ENCODE data around the gene DDX19B. TPM values are rescaled to one million over a fixed set of nuclear protein-coding genes. Genes with fewer than 3 reads are reported as not detected.

DDX19B gene
- total RNA-seq, 2 donors from 2014 or later, result 22.3 to 25.6 TPM

DNA sequence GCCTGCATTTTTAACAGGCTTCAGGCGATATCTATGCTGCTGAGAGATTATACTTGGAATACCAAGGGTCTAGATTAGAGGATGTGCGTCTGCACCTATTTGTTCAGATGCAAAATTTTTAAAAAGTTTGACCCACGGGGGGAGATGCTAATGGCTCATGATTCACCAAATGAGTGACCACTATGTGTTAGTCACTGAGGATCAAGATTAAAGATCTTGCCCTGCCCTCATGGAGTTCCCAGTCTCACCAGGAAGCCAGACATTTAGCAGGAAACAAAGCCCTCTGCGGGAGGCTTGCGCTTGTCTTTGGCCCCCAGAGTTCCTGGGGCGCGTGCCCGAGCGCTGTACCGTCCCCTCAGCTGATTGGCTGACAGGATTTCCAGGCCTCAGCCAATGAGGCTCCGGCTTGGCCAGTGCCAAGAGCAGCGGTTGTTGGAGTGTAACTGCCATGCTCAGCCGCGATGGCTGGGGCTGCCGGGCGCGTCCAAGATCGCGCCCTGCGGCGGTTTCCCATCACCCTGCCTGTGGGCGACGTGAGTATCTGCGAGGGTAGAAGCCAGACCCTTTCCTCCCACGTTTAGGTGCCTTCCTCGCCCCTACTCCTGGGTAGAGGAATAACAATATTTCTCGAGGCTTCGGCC lies 4.5 kb upstream of the DDX19B start:
- no peaks in the 10 kb centered on the region for H3K4me1 ChIP-seq
- no peak overlapping the region for H3K9ac ChIP-seq (ENCODE audit: low read depth in 2 of 2, low read length in 2 of 2)
- DNase-seq, result no peak
- no peak overlapping the region for H3K4me3 ChIP-seq
- H3K36me3 ChIP-seq, result no peaks in the 10 kb centered on the region
- intact Hi-C loops (cut with DNase I), result loop anchor here (5.0 kb wide), 1 partner anchor 53 kb away; the partner anchor contains the start of gene DDX19A
- no peak overlapping the region for H3K27ac ChIP-seq
- TF ChIP-seq, protein P1, sequence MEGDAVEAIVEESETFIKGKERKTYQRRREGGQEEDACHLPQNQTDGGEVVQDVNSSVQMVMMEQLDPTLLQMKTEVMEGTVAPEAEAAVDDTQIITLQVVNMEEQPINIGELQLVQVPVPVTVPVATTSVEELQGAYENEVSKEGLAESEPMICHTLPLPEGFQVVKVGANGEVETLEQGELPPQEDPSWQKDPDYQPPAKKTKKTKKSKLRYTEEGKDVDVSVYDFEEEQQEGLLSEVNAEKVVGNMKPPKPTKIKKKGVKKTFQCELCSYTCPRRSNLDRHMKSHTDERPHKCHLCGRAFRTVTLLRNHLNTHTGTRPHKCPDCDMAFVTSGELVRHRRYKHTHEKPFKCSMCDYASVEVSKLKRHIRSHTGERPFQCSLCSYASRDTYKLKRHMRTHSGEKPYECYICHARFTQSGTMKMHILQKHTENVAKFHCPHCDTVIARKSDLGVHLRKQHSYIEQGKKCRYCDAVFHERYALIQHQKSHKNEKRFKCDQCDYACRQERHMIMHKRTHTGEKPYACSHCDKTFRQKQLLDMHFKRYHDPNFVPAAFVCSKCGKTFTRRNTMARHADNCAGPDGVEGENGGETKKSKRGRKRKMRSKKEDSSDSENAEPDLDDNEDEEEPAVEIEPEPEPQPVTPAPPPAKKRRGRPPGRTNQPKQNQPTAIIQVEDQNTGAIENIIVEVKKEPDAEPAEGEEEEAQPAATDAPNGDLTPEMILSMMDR (IDR thresholded peaks at IDR 0.05), result no peak
- no peaks in the 10 kb centered on the region for H3K9me3 ChIP-seq
- H3K27me3 ChIP-seq, result no peaks in the 10 kb centered on the region

DNA sequence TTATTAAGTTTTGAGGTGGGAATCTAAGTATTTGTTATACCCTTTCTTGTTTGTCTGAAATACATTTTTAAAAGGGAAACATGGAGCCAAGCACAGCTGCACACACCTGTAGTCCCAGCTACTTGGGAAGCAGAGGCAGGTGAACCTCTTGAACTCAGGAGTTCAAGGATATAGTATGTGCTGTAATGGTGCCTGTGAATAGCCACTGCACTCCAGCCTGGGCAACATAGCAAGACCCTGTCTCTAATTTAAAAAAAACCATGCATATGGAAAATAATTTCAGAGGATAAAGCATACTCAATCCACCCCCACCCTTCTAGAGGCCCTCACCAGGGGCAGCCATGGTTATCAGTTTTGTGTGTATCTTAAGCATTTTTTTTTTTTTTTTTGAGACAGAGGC lies 3.4 kb upstream of the DDX19B start:
- H3K4me3 ChIP-seq, result no peak overlapping the region
- H3K27me3 ChIP-seq, result no peaks in the 10 kb centered on the region
- TF ChIP-seq, protein P1 (IDR thresholded peaks at IDR 0.05), result no peak
- no peak overlapping the region for H3K27ac ChIP-seq
- intact Hi-C loops (cut with DNase I), result no loop called here
- no peaks in the 10 kb centered on the region for H3K36me3 ChIP-seq
- no peak for DNase-seq
- no peak overlapping the region for H3K9ac ChIP-seq (ENCODE audit: low read depth in 2 of 2, low read length in 2 of 2)
- H3K4me1 ChIP-seq, result no peaks in the 10 kb centered on the region
- H3K9me3 ChIP-seq, result no peaks in the 10 kb centered on the region

DNA sequence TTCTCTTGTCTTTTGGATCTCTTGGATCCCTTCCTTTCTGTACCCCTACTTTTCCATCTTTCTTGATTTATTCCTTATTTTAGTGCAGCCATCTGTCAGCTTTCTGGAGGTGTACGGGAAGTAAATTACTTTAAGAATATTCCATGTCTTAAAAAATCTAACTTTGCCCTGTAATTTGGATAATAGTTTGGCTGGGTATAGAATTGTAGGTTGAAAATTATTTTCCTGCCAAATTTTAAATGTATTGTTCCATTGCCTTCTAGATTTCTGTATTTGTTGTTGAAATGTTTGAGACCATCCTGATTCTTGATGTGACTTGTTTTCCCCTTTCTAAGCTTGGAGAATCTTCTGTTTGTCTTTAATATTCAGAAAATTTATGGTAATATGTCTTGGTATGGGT lies 2.1 kb downstream of the DDX19B start:
- TF ChIP-seq, protein P1 (IDR thresholded peaks at IDR 0.05), result no peak
- no peak for DNase-seq
- Histone ChIP-seq H3K4me3 (no peak overlapping the region), H3K9ac (ENCODE audit: low read depth in 2 of 2, low read length in 2 of 2) (no peak overlapping the region), H3K36me3 (no peaks in the 10 kb centered on the region), H3K9me3 (no peaks in the 10 kb centered on the region), H3K4me1 (no peaks in the 10 kb centered on the region), H3K27ac (no peak overlapping the region), H3K27me3 (no peaks in the 10 kb centered on the region)
- intact Hi-C loops (cut with DNase I), result no loop called here

DNA sequence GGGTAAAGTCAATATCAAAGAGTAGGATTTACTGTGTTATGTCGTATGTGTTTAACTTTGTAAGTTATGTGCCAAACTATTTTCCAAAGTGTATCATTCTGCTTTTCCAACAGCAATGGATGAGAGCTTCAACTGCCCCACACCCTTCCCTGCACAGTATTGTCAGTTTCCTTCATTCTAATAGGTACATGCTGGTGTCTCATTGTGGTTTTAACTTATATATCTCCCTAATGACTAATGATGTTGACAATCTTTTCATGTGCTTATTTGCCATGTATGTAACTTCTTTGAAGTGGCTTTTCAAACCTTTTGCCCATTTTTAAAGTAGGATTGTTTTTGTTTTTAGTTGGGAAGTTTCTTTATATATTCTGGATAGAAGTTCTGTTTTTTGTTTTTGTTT lies 3.8 kb downstream of the DDX19B start:
- H3K9ac ChIP-seq (ENCODE audit: low read depth in 2 of 2, low read length in 2 of 2), result no peak overlapping the region
- intact Hi-C loops (cut with DNase I), result no loop called here
- no peak for DNase-seq
- H3K9me3 ChIP-seq, result no peaks in the 10 kb centered on the region
- TF ChIP-seq, protein P1 (IDR thresholded peaks at IDR 0.05), result no peak
- H3K4me3 ChIP-seq, result no peak overlapping the region
- no peaks in the 10 kb centered on the region for H3K4me1 ChIP-seq
- H3K27ac ChIP-seq, result no peak overlapping the region
- H3K36me3 ChIP-seq, result no peaks in the 10 kb centered on the region
- H3K27me3 ChIP-seq, result no peaks in the 10 kb centered on the region

DNA sequence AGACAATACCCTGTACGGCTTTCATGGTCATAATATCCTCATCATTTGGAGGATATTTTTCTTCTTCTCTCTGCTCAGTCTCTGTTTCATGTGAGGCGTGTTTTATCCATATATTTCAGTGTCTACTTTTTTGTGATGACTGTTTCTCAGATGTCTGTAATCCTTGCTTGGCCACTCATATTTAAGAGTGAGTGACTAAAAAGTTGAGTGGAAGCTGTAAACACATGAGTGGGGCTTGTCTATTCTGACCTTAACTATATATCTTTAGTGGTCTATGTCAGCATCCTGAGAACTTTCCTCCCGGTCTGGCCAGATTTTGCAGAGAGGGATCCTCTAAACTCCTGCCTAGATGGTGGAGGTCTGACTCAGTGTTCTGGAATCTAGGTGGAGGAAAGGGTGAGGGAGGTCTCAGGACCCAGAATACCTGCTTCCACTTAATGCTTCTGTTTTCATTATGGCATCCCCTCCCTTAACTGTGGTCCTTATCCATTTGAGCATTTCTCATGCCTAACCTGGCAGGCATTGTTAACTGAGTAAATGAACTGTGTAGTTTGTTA lies 6.0 kb downstream of the DDX19B start:
- H3K4me1 ChIP-seq, result no peaks in the 10 kb centered on the region
- H3K9ac ChIP-seq (ENCODE audit: low read depth in 2 of 2, low read length in 2 of 2), result no peak overlapping the region
- no peak overlapping the region for H3K4me3 ChIP-seq
- no peaks in the 10 kb centered on the region for H3K36me3 ChIP-seq
- TF ChIP-seq, protein P1 (IDR thresholded peaks at IDR 0.05), result no peak
- no peaks in the 10 kb centered on the region for H3K27me3 ChIP-seq
- intact Hi-C loops (cut with DNase I), result no loop called here
- no peaks in the 10 kb centered on the region for H3K9me3 ChIP-seq
- no peak overlapping the region for H3K27ac ChIP-seq
- no peak for DNase-seq
